Heart left ventricle (tissue), 16 donors: ENCODE measurements around the gene BOK. TPM values are rescaled to one million over a fixed set of nuclear protein-coding genes. Genes with fewer than 3 reads are reported as not detected.

Experiments used
- ATAC-seq, 4 donors: fragments of 200-7000 bp; cut with Tn5 transposase; one replicate each; pipeline ENCODE4 v1.9.1; 2020 to 2022; ENCODE audit warnings: moderate library complexity in 4 of 4, mild to moderate bottlenecking in 3 of 4, moderate number of reproducible peaks in 1 of 4
- DNase-seq, 5 donors: peaks; one replicate each; pipeline ENCODE4 v3.0.0-alpha.2; 2020
- H3K27ac ChIP-seq, 12 donors: fragments of 200-600 bp; sonication (generic) in 4 of 12; one replicate each; pipeline versions ENCODE4 v1.5.0 to v1.8.0; 2016 to 2022; ENCODE audit warnings: mild to moderate bottlenecking in 2 of 12
- H3K27me3 ChIP-seq, 9 donors: fragments of 200-600 bp; sonication (generic) in 2 of 9; one replicate each; pipeline versions ENCODE4 v1.5.1 to v1.8.0; 2016 to 2022; ENCODE audit warnings: mild to moderate bottlenecking in 3 of 9
- H3K36me3 ChIP-seq, 9 donors: fragments of 200-600 bp; sonication (generic) in 2 of 9; one replicate each; pipeline versions ENCODE4 v1.5.0 to v1.8.0; 2018 to 2022; ENCODE audit warnings: mild to moderate bottlenecking in 2 of 9
- H3K4me1 ChIP-seq, 12 donors: fragments of 200-600 bp; sonication (generic) in 4 of 12; one replicate each; pipeline versions ENCODE4 v1.5.0 to v1.8.0; 2016 to 2022; ENCODE audit warnings: mild to moderate bottlenecking in 3 of 12
- H3K4me3 ChIP-seq, 12 donors: fragments of 200-600 bp; sonication (generic) in 4 of 12; one replicate each; pipeline versions ENCODE4 v1.5.0 to v1.8.0; 2017 to 2022; ENCODE audit warnings: mild to moderate bottlenecking in 9 of 12, moderate library complexity in 4 of 12
- H3K9me3 ChIP-seq, 12 donors: fragments of 200-600 bp; sonication (generic) in 4 of 12; one replicate each; pipeline versions ENCODE4 v1.5.0 to v1.8.0; 2016 to 2022; ENCODE audit warnings: mild to moderate bottlenecking in 1 of 12
- POLR2A ChIP-seq, 2 donors: fragments of 450-650 bp; IDR thresholded peaks; one replicate each; pipeline ENCODE4 v1.6.1; 2017; ENCODE audit warnings: antibody characterized with exemption in 2 of 2, mild to moderate bottlenecking in 2 of 2, moderate library complexity in 2 of 2
- WGBS, 4 donors: extraction: QIAGEN DNeasy Blood & Tissue Kit in 2 of 4; methylation state at CpG; one replicate each; pipeline versions ENCODE4 v1.1.5 to v1.1.7; 2013 to 2018; 5-methylcytosine and 5-hydroxymethylcytosine counted together
- intact Hi-C, 10 donors: fragments of 100-400 bp; cut with DNase I; formaldehyde crosslinking; loops; one replicate each; pipeline versions ENCODE4 v1.11.1 to v1.14.2; 2022
- polyA plus RNA-seq, 2 donors: library from polyadenylated mRNA; stranded (reverse); fragments of 200-250 nt; gene quantifications; one replicate each; pipeline ENCODE4 v1.2.3, GENCODE V29; 2013
- total RNA-seq, 9 donors: library from RNA; depleted of rRNA in 2 of 9; stranded (reverse); fragments of >200 nt in 2 of 9; fragmentation: NEBNext Ultra II Directional in 3 of 9; extraction: Animal tissue kit (Norgen Biotek cat#: 25700) in 3 of 9; gene quantifications; one replicate each; pipeline versions ENCODE4 v1.1.0 to v1.2.4, GENCODE V29; 2016 to 2023
- TF ChIP-seq, protein P1 (sequence below), 12 donors: fragments of 200-600 bp; sonication (generic) in 4 of 12; IDR thresholded peaks; one replicate each; pipeline versions ENCODE4 v1.5.0 to v1.8.0; 2018 to 2022; ENCODE audit warnings: antibody characterized with exemption in 12 of 12, mild to moderate bottlenecking in 5 of 12
- donor health status: ischemic (EF 13 %, LVEDD 7.1; RV severe dilation, severe dysfunction).
- donor health status: healthy with polysubstance abuse.
- donor health status: DM: no; HTN: yes; CAD: no.
- donor health status: DM: no; HTN: no; CAD: no.
- donor health status: ischemic (EF 25% LVEDD 6.9; RV normal size, moderate dysfunction).
- donor health status: ischemic (EF 25% LVEDD 5.7; RV mildly dilated, moderate dysfunction).
- donor health status: healthy.
- donor health status: DM: yes; HTN: yes; CAD: no.
- donor health status: ischemic (EF 35%, LVEDD 5.7; RV mildly dilated, moderate dysfunction).
- donor health status: nonischemic (EF 11% LVEDD 7.7; RV severe dilation, severe dysfunction).
- donor health status: DM: yes; HTN: yes; CAD: no.
- donor health status: PGD.
- donor health status: ischemic (EF 29% LVEDD 5.4; RV normal size, mild dysfunction).
- donor health status: nonischemic (EF 23%, LVEDD 6.1; RV moderate dilation, normal function).

BOK gene
- total and polyA plus RNA-seq, 11 donors: 1.4 to 22.3 (median 8.4) TPM

- H3K27ac ChIP-seq: peak overlapping the region in 1 of 12 donors; percentile 79
- peaks cover 0 to 26% (median 6%) of the 10 kb centered on the region in 9 donors for H3K27me3 ChIP-seq
- TF ChIP-seq, protein P1, sequence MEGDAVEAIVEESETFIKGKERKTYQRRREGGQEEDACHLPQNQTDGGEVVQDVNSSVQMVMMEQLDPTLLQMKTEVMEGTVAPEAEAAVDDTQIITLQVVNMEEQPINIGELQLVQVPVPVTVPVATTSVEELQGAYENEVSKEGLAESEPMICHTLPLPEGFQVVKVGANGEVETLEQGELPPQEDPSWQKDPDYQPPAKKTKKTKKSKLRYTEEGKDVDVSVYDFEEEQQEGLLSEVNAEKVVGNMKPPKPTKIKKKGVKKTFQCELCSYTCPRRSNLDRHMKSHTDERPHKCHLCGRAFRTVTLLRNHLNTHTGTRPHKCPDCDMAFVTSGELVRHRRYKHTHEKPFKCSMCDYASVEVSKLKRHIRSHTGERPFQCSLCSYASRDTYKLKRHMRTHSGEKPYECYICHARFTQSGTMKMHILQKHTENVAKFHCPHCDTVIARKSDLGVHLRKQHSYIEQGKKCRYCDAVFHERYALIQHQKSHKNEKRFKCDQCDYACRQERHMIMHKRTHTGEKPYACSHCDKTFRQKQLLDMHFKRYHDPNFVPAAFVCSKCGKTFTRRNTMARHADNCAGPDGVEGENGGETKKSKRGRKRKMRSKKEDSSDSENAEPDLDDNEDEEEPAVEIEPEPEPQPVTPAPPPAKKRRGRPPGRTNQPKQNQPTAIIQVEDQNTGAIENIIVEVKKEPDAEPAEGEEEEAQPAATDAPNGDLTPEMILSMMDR (IDR thresholded peaks at IDR 0.05): no peak
- no peak for TF ChIP-seq POLR2A (IDR thresholded peaks at IDR 0.05)
- peaks cover 0 to 32% (median 17%) of the 10 kb centered on the region in 12 donors for H3K4me1 ChIP-seq
- no peaks in the 10 kb centered on the region for H3K36me3 ChIP-seq
- DNase-seq (no peak), ATAC-seq (peak in 2 of 4 donors; percentile 4 to 12)
- WGBS, 4 donors: 12 to 19% (median 16%) methylated on average over 22 to 62 of the region's 62 CpGs
- intact Hi-C loops: no loop called here
- H3K9me3 ChIP-seq: no peaks in the 10 kb centered on the region
- H3K4me3 ChIP-seq: peak overlapping the region in 10 of 12 donors; percentile 20 to 56 (median 46)
Measured at GRCh38 chr2:241541564-241542277, 16.8 kb upstream of the BOK start.

DNA sequence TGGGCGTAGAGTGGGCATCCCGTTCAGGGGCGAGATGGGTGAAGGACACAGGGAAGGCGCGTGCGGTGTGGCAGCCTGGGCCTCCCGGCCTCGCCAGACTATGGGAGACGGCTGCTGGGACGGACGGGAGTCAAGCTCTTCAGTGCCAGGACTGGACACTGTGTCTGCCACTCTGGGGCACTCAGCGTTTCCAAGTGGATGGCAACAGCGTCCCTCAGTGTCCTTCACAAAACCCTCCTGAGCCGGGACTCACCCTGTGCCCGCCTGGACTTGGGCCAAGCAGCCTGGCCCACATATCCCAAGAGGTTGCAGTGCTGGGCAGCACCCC lies 16.3 kb upstream of the BOK start:
- Histone ChIP-seq H3K9me3 (no peaks in the 10 kb centered on the region), H3K27me3 (peaks cover 0 to 28% (median 6%) of the 10 kb centered on the region in 9 donors), H3K4me3 (peak overlapping the region in 3 of 12 donors; percentile 20 to 54 (median 47)), H3K36me3 (no peaks in the 10 kb centered on the region), H3K4me1 (peaks cover 0 to 37% (median 20%) of the 10 kb centered on the region in 12 donors), H3K27ac (peak overlapping the region in 1 of 12 donors; percentile 79)
- WGBS, 4 donors: 70 to 81% (median 73%) methylated on average over 10 to 15 of the region's 15 CpGs
- intact Hi-C loops: no loop called here
- DNase-seq (peak in 3 of 5 donors; percentile 34 to 65 (median 62)), ATAC-seq (peak; percentile 53 to 66 (median 58))
- no peak for TF ChIP-seq POLR2A (IDR thresholded peaks at IDR 0.05)
- TF ChIP-seq, protein P1 (IDR thresholded peaks at IDR 0.05): no peak

DNA sequence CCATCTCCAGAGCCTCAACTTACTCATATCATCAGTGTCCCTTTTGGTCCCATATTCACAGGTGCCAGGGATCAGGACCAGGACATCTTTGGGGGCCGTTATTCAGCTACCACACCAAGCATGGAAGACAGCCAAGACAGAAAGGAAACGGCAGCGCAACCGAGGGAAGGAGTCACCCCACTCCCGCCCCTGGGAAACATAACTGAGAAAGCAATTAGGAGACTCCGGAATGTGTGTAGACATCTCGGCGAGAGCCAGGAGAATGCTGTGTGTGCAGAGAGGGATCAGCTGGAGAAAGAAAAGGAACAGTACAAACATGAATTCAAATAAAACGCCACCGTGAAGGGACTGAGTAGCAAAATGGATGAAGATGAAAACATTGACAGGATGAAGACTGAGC lies 13.4 kb upstream of the BOK start:
- Histone ChIP-seq H3K4me1 (peaks cover 0 to 30% (median 22%) of the 10 kb centered on the region in 12 donors), H3K27me3 (peaks cover 0 to 27% (median 8%) of the 10 kb centered on the region in 9 donors), H3K36me3 (no peaks in the 10 kb centered on the region), H3K4me3 (no peak overlapping the region), H3K27ac (no peak overlapping the region), H3K9me3 (no peaks in the 10 kb centered on the region)
- ATAC-seq (no peak), DNase-seq (no peak)
- WGBS, 4 donors: 38 to 52% (median 43%) methylated on average over 10 of the region's 10 CpGs
- intact Hi-C loops: no loop called here
- TF ChIP-seq POLR2A (IDR thresholded peaks at IDR 0.05): no peak
- TF ChIP-seq, protein P1 (IDR thresholded peaks at IDR 0.05): no peak

- H3K27me3 ChIP-seq: peaks cover 0 to 20% (median 8%) of the 10 kb centered on the region in 9 donors
- whole genome bisulfite sequencing, 4 donors: 67 to 71% (median 70%) methylated on average over 12 of the region's 12 CpGs
- no peak for TF ChIP-seq POLR2A (IDR thresholded peaks at IDR 0.05)
- TF ChIP-seq, protein P1 (IDR thresholded peaks at IDR 0.05): no peak
- no peaks in the 10 kb centered on the region for H3K9me3 ChIP-seq
- intact Hi-C loops: no loop called here
- no peaks in the 10 kb centered on the region for H3K36me3 ChIP-seq
- no peak overlapping the region for H3K4me3 ChIP-seq
- H3K4me1 ChIP-seq: peaks cover 0 to 24% (median 18%) of the 10 kb centered on the region in 12 donors
- ATAC-seq (no peak), DNase-seq (no peak)
- H3K27ac ChIP-seq: no peak overlapping the region
Measured at GRCh38 chr2:241545523-241546473, 12.7 kb upstream of the BOK start.
